Nephron (organoid): Measurements from ENCODE around the gene CYP1B1.
"Not testable (repeated sequence)": the region's sequence is repeated elsewhere in the genome, so short reads cannot be mapped to it uniquely, and the experiment has no call there.

Source experiments
- H3K27ac Mint-ChIP-seq, 3 experiments: 2 replicates each; pipeline ENCODE4 v1.8.0; 2020; ENCODE audit warnings: mixed read lengths in 3 of 3, mild to moderate bottlenecking in 2 of 3, moderate library complexity in 1 of 3
- H3K27me3 Mint-ChIP-seq: 2 replicates; pipeline ENCODE4 v1.8.0; 2021; ENCODE audit warnings: low read depth, mild to moderate bottlenecking, moderate library complexity, mixed read lengths
- H3K36me3 Mint-ChIP-seq: 2 replicates; pipeline ENCODE4 v1.8.0; 2020; ENCODE audit warnings: low read depth, mixed read lengths
- H3K4me1 Mint-ChIP-seq: 2 replicates; pipeline ENCODE4 v1.8.0; 2020; ENCODE audit warnings: mixed read lengths
- H3K4me3 Mint-ChIP-seq, 3 experiments: 2 replicates each; pipeline ENCODE4 v1.8.0; 2020; ENCODE audit warnings: mild to moderate bottlenecking in 3 of 3, mixed read lengths in 3 of 3, moderate library complexity in 2 of 3
- H3K9me3 Mint-ChIP-seq: 2 replicates; pipeline ENCODE4 v1.8.0; 2020; ENCODE audit warnings: mixed read lengths
- CTCF ChIP-seq, 3 experiments: fragments of 200-600 bp; sonication (generic); IDR thresholded peaks; one replicate each; pipeline ENCODE4 v1.5.0; 2021; ENCODE audit warnings: antibody characterized with exemption in 3 of 3; ENCODE audit not compliant: unreplicated experiment in 3 of 3

Gene CYP1B1

GRCh38 chr2:38026846-38027245 is 49.1 kb downstream of the CYP1B1 start:
- no peak overlapping the region for H3K27ac Mint-ChIP-seq
- no peaks in the 10 kb centered on the region for H3K9me3 Mint-ChIP-seq
- H3K4me1 Mint-ChIP-seq = peaks cover 19% of the 10 kb centered on the region

GRCh38 chr2:38021589-38021988 is 54.4 kb downstream of the CYP1B1 start:
- no peak for TF ChIP-seq CTCF (IDR thresholded peaks at IDR 0.05; ENCODE audit: unreplicated experiment in 3 of 3)
- Mint-ChIP-seq H3K4me1 (no peaks in the 10 kb centered on the region), H3K9me3 (no peaks in the 10 kb centered on the region), H3K4me3 (no peak overlapping the region), H3K36me3 (peaks cover 6% of the 10 kb centered on the region), H3K27ac (no peak overlapping the region), H3K27me3 (no peaks in the 10 kb centered on the region)

More at GRCh38 chr2:38026846-38027245, 49.1 kb downstream of the CYP1B1 start:
- no peak overlapping the region for H3K4me3 Mint-ChIP-seq
- H3K27me3 Mint-ChIP-seq = peaks cover 11% of the 10 kb centered on the region
- H3K36me3 Mint-ChIP-seq = no peaks in the 10 kb centered on the region
- no peak for TF ChIP-seq CTCF (IDR thresholded peaks at IDR 0.05; ENCODE audit: unreplicated experiment in 3 of 3)

- H3K27me3 Mint-ChIP-seq, H3K4me3 Mint-ChIP-seq, H3K36me3 Mint-ChIP-seq, H3K4me1 Mint-ChIP-seq, H3K9me3 Mint-ChIP-seq, H3K27ac Mint-ChIP-seq: not testable (repeated sequence)
Measured at GRCh38 chr2:38020359-38021069, 55.4 kb downstream of the CYP1B1 start.

- H3K36me3 Mint-ChIP-seq = peaks cover 6% of the 10 kb centered on the region
- no peak for TF ChIP-seq CTCF (IDR thresholded peaks at IDR 0.05; ENCODE audit: unreplicated experiment in 3 of 3)
- H3K4me3 Mint-ChIP-seq = no peak overlapping the region
- no peaks in the 10 kb centered on the region for H3K4me1 Mint-ChIP-seq
- H3K27ac Mint-ChIP-seq = no peak overlapping the region
- no peaks in the 10 kb centered on the region for H3K27me3 Mint-ChIP-seq
- H3K9me3 Mint-ChIP-seq = no peaks in the 10 kb centered on the region
Measured at GRCh38 chr2:38017836-38018235, 58.1 kb downstream of the CYP1B1 start.
